ENCODE measurements around the gene TERT. TPM values are rescaled to one million over a fixed set of nuclear protein-coding genes. Genes with fewer than 3 reads are reported as not detected.

TERT gene
- total and polyA plus RNA-seq, 4 donors = 0.06 to 0.50 (median 0.10) TPM; not detected in 1

- 91% methylated on average over 15 of the region's 15 CpGs for WGBS (ENCODE audit: insufficient coverage)
These were observed 29.8 kb downstream of the TERT start for GRCh38 chr5:1265026-1265425.

GRCh38 chr5:1264211-1264610 lies 30.7 kb downstream of the TERT start:
- Histone ChIP-seq H3K4me3 (ENCODE audit: low read depth, low read length) (no peak overlapping the region), H3K36me3 (ENCODE audit: control insufficient read depth, insufficient read depth, low read length) (no peaks in the 10 kb centered on the region), H3K27me3 (ENCODE audit: control insufficient read depth, insufficient read depth, low read length) (no peaks in the 10 kb centered on the region), H3K9me3 (ENCODE audit: control insufficient read depth, insufficient read depth, low read length) (peaks cover 3% of the 10 kb centered on the region), H3K27ac (ENCODE audit: low read depth, low read length) (no peak overlapping the region), H3K4me1 (ENCODE audit: control insufficient read depth, insufficient read depth, low read length) (no peaks in the 10 kb centered on the region)
- WGBS (ENCODE audit: insufficient coverage) = 96% methylated on average over 18 of the region's 18 CpGs
- DNase-seq (ENCODE audit: low read depth in 4 of 6, low spot score in 6 of 6) = no peak

More at GRCh38 chr5:1265026-1265425, 29.8 kb downstream of the TERT start:
- DNase-seq (ENCODE audit: low read depth in 4 of 6, low spot score in 6 of 6) = no peak
- Histone ChIP-seq H3K27ac (ENCODE audit: low read depth, low read length) (no peak overlapping the region), H3K27me3 (ENCODE audit: control insufficient read depth, insufficient read depth, low read length) (no peaks in the 10 kb centered on the region), H3K4me3 (ENCODE audit: low read depth, low read length) (no peak overlapping the region), H3K36me3 (ENCODE audit: control insufficient read depth, insufficient read depth, low read length) (no peaks in the 10 kb centered on the region), H3K4me1 (ENCODE audit: control insufficient read depth, insufficient read depth, low read length) (no peaks in the 10 kb centered on the region), H3K9me3 (ENCODE audit: control insufficient read depth, insufficient read depth, low read length) (peaks cover 3% of the 10 kb centered on the region)

DNA sequence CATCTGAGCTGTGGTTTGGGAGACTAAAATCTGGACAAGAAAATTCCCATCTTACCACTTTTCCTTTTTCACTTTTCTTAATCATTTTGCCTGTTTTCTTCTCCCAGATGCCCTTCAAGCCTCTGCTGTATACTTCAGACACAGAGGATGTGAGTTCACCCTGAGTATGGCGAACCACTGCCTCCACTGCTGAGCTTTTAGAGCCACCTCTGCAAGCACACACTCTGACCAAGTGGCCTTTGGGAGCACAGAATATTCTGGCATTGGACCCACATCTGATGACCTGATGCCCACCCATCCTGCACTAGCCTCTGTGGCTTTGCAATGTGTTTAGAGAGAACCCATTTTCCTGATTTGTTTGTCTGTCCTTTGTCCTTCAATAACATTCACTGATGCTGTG lies 32.5 kb downstream of the TERT start:
- no peak for DNase-seq (ENCODE audit: low read depth in 4 of 6, low spot score in 6 of 6)
- 100% methylated on average over 1 of the region's 1 CpG for WGBS (ENCODE audit: insufficient coverage)

DNA sequence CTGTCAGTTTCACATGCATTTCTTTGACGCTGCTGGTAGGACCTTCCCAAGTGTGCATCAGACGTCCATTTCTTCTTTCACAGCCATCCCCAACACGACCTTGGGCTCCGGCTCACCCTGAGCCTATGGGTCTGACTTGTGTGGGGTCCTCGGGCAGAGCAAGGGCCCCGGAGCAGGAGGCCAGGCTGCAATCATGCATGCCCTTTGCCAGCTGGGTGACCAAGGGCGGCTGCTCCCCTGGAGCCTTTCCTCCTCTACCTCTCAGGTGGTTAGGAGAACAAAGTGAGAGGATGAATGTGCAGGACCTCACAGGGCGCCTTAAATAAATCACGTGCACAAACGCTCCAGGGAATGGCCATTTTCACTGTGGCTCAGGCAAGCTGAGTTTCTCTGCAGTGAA lies 33.2 kb downstream of the TERT start:
- no peaks in the 10 kb centered on the region for H3K27me3 ChIP-seq (ENCODE audit: control insufficient read depth, insufficient read depth, low read length)
- no peaks in the 10 kb centered on the region for H3K4me1 ChIP-seq (ENCODE audit: control insufficient read depth, insufficient read depth, low read length)

More for the DNA sequence above, 32.5 kb downstream of the TERT start:
- H3K4me1 ChIP-seq (ENCODE audit: control insufficient read depth, insufficient read depth, low read length) = no peaks in the 10 kb centered on the region
- H3K4me3 ChIP-seq (ENCODE audit: low read depth, low read length) = no peak overlapping the region
- H3K27me3 ChIP-seq (ENCODE audit: control insufficient read depth, insufficient read depth, low read length) = no peaks in the 10 kb centered on the region
- no peak overlapping the region for H3K27ac ChIP-seq (ENCODE audit: low read depth, low read length)
- peaks cover 3% of the 10 kb centered on the region for H3K9me3 ChIP-seq (ENCODE audit: control insufficient read depth, insufficient read depth, low read length)
- H3K36me3 ChIP-seq (ENCODE audit: control insufficient read depth, insufficient read depth, low read length) = no peaks in the 10 kb centered on the region

DNA sequence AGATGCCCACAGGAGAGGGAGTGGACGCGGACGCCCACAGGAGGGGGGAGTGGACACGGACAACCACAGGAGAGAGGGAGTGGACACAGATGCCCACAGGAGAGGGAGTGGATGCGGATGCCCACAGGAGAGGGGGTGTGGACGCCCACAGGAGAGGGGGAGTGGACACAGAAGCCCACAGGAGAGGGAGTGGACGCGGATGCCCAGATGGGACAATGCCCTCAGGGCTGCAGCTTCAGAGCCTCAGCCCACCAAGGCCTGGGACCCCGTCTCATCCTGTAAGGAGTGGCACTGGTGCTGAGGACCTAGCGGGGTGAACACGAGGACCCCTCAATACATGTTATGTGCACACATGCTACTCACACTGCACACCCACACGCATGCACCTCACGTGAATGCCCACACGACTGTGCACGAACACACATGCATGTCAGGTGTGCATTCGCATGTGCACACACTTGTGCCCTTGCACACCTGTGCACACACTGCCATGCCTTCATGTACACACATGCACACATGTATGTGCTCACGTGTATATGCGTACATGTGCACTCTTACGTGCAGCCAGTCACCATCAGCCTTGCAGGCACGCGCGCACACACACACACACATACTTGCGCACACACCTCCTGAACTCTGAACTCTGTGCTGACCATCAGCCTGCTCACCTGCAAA lies 34.9 kb downstream of the TERT start:
- DNase-seq (ENCODE audit: low read depth in 4 of 6, low spot score in 6 of 6) = no peak
- Histone ChIP-seq H3K27ac (ENCODE audit: low read depth, low read length) (no peak overlapping the region), H3K4me1 (ENCODE audit: control insufficient read depth, insufficient read depth, low read length) (no peaks in the 10 kb centered on the region), H3K9me3 (ENCODE audit: control insufficient read depth, insufficient read depth, low read length) (peaks cover 3% of the 10 kb centered on the region), H3K27me3 (ENCODE audit: control insufficient read depth, insufficient read depth, low read length) (no peaks in the 10 kb centered on the region), H3K4me3 (ENCODE audit: low read depth, low read length) (no peak overlapping the region), H3K36me3 (ENCODE audit: control insufficient read depth, insufficient read depth, low read length) (no peaks in the 10 kb centered on the region)
- WGBS (ENCODE audit: insufficient coverage) = 96% methylated on average over 23 of the region's 23 CpGs

More for the DNA sequence above, 33.2 kb downstream of the TERT start:
- DNase-seq (ENCODE audit: low read depth in 4 of 6, low spot score in 6 of 6) = no peak
- Histone ChIP-seq H3K27ac (ENCODE audit: low read depth, low read length) (no peak overlapping the region), H3K36me3 (ENCODE audit: control insufficient read depth, insufficient read depth, low read length) (no peaks in the 10 kb centered on the region), H3K9me3 (ENCODE audit: control insufficient read depth, insufficient read depth, low read length) (peaks cover 3% of the 10 kb centered on the region), H3K4me3 (ENCODE audit: low read depth, low read length) (no peak overlapping the region)
- 91% methylated on average over 9 of the region's 10 CpGs for WGBS (ENCODE audit: insufficient coverage)

DNA sequence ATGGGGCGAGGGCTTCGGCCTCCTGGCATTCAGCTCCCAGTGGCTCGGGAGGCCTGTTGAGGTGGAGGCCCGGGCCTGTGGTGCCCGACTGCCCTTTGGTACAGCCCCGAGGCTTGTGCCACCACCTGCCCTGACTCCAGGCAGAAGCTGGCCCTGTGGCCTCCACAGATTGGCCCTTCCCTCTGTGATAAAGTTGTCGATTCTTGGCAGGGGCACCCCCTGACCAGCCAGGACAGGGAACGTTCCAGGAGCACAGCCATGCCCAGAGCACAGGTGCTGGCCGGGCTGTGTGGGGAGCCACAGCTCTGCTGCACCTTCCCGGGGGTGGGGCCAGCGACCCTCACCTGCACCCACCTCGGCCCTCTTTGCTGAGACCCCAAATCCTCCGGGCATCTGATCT lies 37.0 kb downstream of the TERT start:
- no peak for DNase-seq (ENCODE audit: low read depth in 4 of 6, low spot score in 6 of 6)
- Histone ChIP-seq H3K9me3 (ENCODE audit: control insufficient read depth, insufficient read depth, low read length) (peaks cover 3% of the 10 kb centered on the region), H3K27me3 (ENCODE audit: control insufficient read depth, insufficient read depth, low read length) (no peaks in the 10 kb centered on the region), H3K36me3 (ENCODE audit: control insufficient read depth, insufficient read depth, low read length) (no peaks in the 10 kb centered on the region), H3K27ac (ENCODE audit: low read depth, low read length) (no peak overlapping the region), H3K4me1 (ENCODE audit: control insufficient read depth, insufficient read depth, low read length) (no peaks in the 10 kb centered on the region), H3K4me3 (ENCODE audit: low read depth, low read length) (no peak overlapping the region)
- WGBS (ENCODE audit: insufficient coverage) = 90% methylated on average over 13 of the region's 13 CpGs

DNA sequence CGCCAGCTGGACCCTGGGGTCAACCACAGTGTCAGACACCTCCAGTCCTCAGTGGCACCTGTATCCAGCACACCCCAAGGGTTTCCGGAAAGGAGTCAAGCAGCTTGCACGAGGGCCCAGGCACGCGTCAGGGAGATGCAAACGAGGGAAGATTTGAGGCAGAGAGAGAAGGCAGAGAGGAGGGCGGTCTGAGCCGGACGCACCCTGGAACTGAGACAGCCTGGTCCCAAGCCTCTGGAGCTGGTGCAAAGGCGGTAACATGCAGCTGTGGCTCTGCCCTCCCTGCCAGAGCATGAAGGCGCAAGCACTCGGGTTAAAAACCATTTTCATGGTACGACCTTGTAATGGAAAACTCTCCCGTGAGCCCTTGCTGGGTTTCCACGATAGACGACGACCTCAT lies 37.5 kb downstream of the TERT start:
- Histone ChIP-seq H3K4me1 (ENCODE audit: control insufficient read depth, insufficient read depth, low read length) (no peaks in the 10 kb centered on the region), H3K36me3 (ENCODE audit: control insufficient read depth, insufficient read depth, low read length) (no peaks in the 10 kb centered on the region), H3K9me3 (ENCODE audit: control insufficient read depth, insufficient read depth, low read length) (peaks cover 2% of the 10 kb centered on the region), H3K27ac (ENCODE audit: low read depth, low read length) (no peak overlapping the region), H3K27me3 (ENCODE audit: control insufficient read depth, insufficient read depth, low read length) (no peaks in the 10 kb centered on the region), H3K4me3 (ENCODE audit: low read depth, low read length) (no peak overlapping the region)
- DNase-seq (ENCODE audit: low read depth in 4 of 6, low spot score in 6 of 6) = no peak
- 86% methylated on average over 17 of the region's 17 CpGs for WGBS (ENCODE audit: insufficient coverage)

DNA sequence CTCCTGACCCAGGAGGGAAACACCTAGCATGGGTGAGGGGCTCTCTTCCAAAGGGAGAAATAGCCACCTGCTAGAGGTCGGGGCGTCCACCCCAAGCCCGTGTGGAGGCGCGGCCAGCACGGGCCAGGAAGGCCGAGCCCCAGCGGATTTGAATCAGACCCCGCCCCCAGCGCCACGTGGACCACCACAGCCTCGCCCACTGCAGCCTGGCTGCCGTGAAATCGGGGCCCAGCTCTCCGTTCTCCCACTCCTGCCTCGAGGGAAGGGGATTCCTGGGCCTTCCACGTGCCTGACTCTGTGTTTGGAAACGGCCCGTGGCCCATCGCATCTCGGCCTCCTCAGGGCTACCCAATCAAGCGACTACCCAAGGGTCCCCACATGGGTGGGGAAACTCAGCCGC lies 38.1 kb downstream of the TERT start:
- no peak overlapping the region for H3K27ac ChIP-seq (ENCODE audit: low read depth, low read length)
- no peaks in the 10 kb centered on the region for H3K27me3 ChIP-seq (ENCODE audit: control insufficient read depth, insufficient read depth, low read length)
- no peaks in the 10 kb centered on the region for H3K9me3 ChIP-seq (ENCODE audit: control insufficient read depth, insufficient read depth, low read length)
- WGBS (ENCODE audit: insufficient coverage) = 87% methylated on average over 23 of the region's 23 CpGs
- no peaks in the 10 kb centered on the region for H3K36me3 ChIP-seq (ENCODE audit: control insufficient read depth, insufficient read depth, low read length)
- DNase-seq (ENCODE audit: low read depth in 4 of 6, low spot score in 6 of 6) = no peak
- H3K4me1 ChIP-seq (ENCODE audit: control insufficient read depth, insufficient read depth, low read length) = no peaks in the 10 kb centered on the region
- no peak overlapping the region for H3K4me3 ChIP-seq (ENCODE audit: low read depth, low read length)

GRCh38 chr5:1255081-1255561 lies 39.7 kb downstream of the TERT start:
- WGBS (ENCODE audit: insufficient coverage) = 84% methylated on average over 16 of the region's 16 CpGs
- Histone ChIP-seq H3K9me3 (ENCODE audit: control insufficient read depth, insufficient read depth, low read length) (no peaks in the 10 kb centered on the region), H3K36me3 (ENCODE audit: control insufficient read depth, insufficient read depth, low read length) (no peaks in the 10 kb centered on the region), H3K27me3 (ENCODE audit: control insufficient read depth, insufficient read depth, low read length) (no peaks in the 10 kb centered on the region), H3K27ac (ENCODE audit: low read depth, low read length) (no peak overlapping the region), H3K4me3 (ENCODE audit: low read depth, low read length) (no peak overlapping the region), H3K4me1 (ENCODE audit: control insufficient read depth, insufficient read depth, low read length) (no peaks in the 10 kb centered on the region)
- DNase-seq (ENCODE audit: low read depth in 4 of 6, low spot score in 6 of 6) = no peak

GRCh38 chr5:1254196-1254595 lies 40.7 kb downstream of the TERT start:
- no peak overlapping the region for H3K4me3 ChIP-seq (ENCODE audit: low read depth, low read length)
- no peak overlapping the region for H3K27ac ChIP-seq (ENCODE audit: low read depth, low read length)
- H3K9me3 ChIP-seq (ENCODE audit: control insufficient read depth, insufficient read depth, low read length) = no peaks in the 10 kb centered on the region
- no peaks in the 10 kb centered on the region for H3K4me1 ChIP-seq (ENCODE audit: control insufficient read depth, insufficient read depth, low read length)
- DNase-seq (ENCODE audit: low read depth in 4 of 6, low spot score in 6 of 6) = no peak
- 91% methylated on average over 19 of the region's 19 CpGs for WGBS (ENCODE audit: insufficient coverage)
- H3K27me3 ChIP-seq (ENCODE audit: control insufficient read depth, insufficient read depth, low read length) = no peaks in the 10 kb centered on the region
- no peaks in the 10 kb centered on the region for H3K36me3 ChIP-seq (ENCODE audit: control insufficient read depth, insufficient read depth, low read length)
